Right lobe of liver (tissue), 4 donors: Measurements from ENCODE around the gene KCNJ12.
"Not testable (repeated sequence)": the region's sequence is repeated elsewhere in the genome, so short reads cannot be mapped to it uniquely, and the experiment has no call there.

Experiments used
- CTCF ChIP-seq, 4 donors: fragments of 200-600 bp in 3 of 4; fragments of 450-650 bp in 1 of 4; IDR thresholded peaks; one replicate each; pipeline versions ENCODE4 v1.5.1 to v1.8.0; 2016 to 2022; ENCODE audit warnings: antibody characterized with exemption in 4 of 4, mild to moderate bottlenecking in 2 of 4
- POLR2A ChIP-seq: fragments of 450-650 bp; IDR thresholded peaks from one replicate; pipeline ENCODE4 v1.6.1; 2017; ENCODE audit warnings: antibody characterized with exemption, mild to moderate bottlenecking
- donor health status: DM: no; HTN: no; CAD: no.
- donor health status: DM: no; HTN: no; CAD: no.
- donor health status: DM: no; HTN: yes; CAD: no.

GRCh38 chr17:21350495-21350894 is 25.7 kb upstream of the KCNJ12 start:
- not testable (repeated sequence) for TF ChIP-seq POLR2A; CTCF (IDR thresholded peaks at IDR 0.05)
